ENCODE results near the gene PPIL4. TPM values are rescaled to one million over a fixed set of nuclear protein-coding genes. Genes with fewer than 3 reads are reported as not detected.

The PPIL4 gene
- total and polyA plus RNA-seq, 2 of the 13 experiments (the other 11 are each of a cell fraction or from before 2014, with no cell fraction given): 5.5 to 46.0 TPM

DNA sequence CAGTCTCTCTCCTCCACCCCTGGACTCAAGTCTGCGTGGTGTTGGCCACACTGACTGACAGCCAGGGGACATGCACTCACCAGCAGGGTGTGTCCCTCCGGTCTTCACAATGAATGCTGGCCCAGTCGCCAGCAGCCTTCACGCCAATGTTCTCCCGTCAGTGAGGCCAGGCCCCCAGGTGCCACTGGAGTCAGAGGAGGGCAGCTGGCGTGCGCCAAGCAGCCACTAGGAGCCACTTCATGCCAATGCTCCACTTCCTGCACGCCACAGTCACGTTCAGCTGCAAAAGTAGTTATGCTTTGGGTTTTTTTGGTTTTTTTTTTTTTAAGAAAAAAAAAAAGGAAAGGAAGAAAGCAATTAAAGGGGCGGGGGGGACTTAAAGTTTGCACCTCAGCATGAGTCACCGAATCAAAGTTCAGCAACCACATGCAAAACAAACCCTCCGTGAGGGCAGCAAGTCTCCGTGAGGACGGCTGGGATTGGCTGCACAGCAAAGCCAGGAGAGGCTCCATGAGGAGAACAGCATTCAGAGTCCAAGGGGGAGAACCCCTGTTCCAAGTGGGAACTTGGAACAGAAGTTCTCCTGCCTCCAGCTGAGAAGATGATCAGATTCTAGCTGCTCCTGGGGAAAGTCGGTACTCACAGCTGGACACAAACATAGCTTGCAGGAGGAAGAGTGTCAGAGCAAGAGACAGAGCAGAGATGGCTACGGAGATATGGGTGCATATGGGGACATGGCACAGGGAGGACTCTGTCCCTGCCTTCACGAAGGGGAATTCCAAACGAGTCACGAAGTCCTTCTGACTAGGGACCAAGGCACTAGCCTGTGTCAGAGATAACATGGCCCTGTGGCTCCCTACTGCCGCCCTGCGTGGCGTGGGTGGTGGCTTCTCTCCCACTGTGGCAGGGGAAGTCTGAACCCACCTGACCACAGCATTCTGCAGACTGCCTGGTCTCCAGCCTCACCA lies 60.8 kb downstream of the PPIL4 start, which contains the start of gene ZC3H12D (continued):
- TF ChIP-seq, protein P1, sequence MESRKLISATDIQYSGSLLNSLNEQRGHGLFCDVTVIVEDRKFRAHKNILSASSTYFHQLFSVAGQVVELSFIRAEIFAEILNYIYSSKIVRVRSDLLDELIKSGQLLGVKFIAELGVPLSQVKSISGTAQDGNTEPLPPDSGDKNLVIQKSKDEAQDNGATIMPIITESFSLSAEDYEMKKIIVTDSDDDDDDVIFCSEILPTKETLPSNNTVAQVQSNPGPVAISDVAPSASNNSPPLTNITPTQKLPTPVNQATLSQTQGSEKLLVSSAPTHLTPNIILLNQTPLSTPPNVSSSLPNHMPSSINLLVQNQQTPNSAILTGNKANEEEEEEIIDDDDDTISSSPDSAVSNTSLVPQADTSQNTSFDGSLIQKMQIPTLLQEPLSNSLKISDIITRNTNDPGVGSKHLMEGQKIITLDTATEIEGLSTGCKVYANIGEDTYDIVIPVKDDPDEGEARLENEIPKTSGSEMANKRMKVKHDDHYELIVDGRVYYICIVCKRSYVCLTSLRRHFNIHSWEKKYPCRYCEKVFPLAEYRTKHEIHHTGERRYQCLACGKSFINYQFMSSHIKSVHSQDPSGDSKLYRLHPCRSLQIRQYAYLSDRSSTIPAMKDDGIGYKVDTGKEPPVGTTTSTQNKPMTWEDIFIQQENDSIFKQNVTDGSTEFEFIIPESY (CRISPR knock-in tag; IDR thresholded peaks at IDR 0.05): peak; percentile 45; the same call in 1 of the 2 replicates
- TF ChIP-seq, protein P2, sequence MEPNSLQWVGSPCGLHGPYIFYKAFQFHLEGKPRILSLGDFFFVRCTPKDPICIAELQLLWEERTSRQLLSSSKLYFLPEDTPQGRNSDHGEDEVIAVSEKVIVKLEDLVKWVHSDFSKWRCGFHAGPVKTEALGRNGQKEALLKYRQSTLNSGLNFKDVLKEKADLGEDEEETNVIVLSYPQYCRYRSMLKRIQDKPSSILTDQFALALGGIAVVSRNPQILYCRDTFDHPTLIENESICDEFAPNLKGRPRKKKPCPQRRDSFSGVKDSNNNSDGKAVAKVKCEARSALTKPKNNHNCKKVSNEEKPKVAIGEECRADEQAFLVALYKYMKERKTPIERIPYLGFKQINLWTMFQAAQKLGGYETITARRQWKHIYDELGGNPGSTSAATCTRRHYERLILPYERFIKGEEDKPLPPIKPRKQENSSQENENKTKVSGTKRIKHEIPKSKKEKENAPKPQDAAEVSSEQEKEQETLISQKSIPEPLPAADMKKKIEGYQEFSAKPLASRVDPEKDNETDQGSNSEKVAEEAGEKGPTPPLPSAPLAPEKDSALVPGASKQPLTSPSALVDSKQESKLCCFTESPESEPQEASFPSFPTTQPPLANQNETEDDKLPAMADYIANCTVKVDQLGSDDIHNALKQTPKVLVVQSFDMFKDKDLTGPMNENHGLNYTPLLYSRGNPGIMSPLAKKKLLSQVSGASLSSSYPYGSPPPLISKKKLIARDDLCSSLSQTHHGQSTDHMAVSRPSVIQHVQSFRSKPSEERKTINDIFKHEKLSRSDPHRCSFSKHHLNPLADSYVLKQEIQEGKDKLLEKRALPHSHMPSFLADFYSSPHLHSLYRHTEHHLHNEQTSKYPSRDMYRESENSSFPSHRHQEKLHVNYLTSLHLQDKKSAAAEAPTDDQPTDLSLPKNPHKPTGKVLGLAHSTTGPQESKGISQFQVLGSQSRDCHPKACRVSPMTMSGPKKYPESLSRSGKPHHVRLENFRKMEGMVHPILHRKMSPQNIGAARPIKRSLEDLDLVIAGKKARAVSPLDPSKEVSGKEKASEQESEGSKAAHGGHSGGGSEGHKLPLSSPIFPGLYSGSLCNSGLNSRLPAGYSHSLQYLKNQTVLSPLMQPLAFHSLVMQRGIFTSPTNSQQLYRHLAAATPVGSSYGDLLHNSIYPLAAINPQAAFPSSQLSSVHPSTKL (CRISPR knock-in tag; IDR thresholded peaks at IDR 0.05): peak; percentile 80
- TF ChIP-seq ZSCAN9 (CRISPR knock-in tag; IDR thresholded peaks at IDR 0.05; ENCODE audit: borderline replicate concordance) (peak; percentile 70; the same call in 1 of the 2 replicates), ZNF780A (CRISPR knock-in tag; IDR thresholded peaks at IDR 0.05) (no peak), IRX3 (CRISPR knock-in tag; IDR thresholded peaks at IDR 0.05; ENCODE audit: borderline replicate concordance, low read depth) (peak; percentile 57; the same call in 1 of the 2 replicates), ARNT2 (CRISPR knock-in tag; IDR thresholded peaks at IDR 0.05; ENCODE audit: low read depth) (peak; percentile 66; the same call in 1 of the 2 replicates), ZNF30 (CRISPR knock-in tag; IDR thresholded peaks at IDR 0.05) (no peak)
- TF ChIP-seq, protein P3, sequence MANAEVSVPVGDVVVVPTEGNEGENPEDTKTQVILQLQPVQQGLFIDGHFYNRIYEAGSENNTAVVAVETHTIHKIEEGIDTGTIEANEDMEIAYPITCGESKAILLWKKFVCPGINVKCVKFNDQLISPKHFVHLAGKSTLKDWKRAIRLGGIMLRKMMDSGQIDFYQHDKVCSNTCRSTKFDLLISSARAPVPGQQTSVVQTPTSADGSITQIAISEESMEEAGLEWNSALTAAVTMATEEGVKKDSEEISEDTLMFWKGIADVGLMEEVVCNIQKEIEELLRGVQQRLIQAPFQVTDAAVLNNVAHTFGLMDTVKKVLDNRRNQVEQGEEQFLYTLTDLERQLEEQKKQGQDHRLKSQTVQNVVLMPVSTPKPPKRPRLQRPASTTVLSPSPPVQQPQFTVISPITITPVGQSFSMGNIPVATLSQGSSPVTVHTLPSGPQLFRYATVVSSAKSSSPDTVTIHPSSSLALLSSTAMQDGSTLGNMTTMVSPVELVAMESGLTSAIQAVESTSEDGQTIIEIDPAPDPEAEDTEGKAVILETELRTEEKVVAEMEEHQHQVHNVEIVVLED (CRISPR knock-in tag; IDR thresholded peaks at IDR 0.05; ENCODE audit: borderline replicate concordance): peak; percentile 38
- TF ChIP-seq, protein P4, sequence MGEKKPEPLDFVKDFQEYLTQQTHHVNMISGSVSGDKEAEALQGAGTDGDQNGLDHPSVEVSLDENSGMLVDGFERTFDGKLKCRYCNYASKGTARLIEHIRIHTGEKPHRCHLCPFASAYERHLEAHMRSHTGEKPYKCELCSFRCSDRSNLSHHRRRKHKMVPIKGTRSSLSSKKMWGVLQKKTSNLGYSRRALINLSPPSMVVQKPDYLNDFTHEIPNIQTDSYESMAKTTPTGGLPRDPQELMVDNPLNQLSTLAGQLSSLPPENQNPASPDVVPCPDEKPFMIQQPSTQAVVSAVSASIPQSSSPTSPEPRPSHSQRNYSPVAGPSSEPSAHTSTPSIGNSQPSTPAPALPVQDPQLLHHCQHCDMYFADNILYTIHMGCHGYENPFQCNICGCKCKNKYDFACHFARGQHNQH (CRISPR knock-in tag; IDR thresholded peaks at IDR 0.05): peak; percentile 96
- TF ChIP-seq, protein P5, sequence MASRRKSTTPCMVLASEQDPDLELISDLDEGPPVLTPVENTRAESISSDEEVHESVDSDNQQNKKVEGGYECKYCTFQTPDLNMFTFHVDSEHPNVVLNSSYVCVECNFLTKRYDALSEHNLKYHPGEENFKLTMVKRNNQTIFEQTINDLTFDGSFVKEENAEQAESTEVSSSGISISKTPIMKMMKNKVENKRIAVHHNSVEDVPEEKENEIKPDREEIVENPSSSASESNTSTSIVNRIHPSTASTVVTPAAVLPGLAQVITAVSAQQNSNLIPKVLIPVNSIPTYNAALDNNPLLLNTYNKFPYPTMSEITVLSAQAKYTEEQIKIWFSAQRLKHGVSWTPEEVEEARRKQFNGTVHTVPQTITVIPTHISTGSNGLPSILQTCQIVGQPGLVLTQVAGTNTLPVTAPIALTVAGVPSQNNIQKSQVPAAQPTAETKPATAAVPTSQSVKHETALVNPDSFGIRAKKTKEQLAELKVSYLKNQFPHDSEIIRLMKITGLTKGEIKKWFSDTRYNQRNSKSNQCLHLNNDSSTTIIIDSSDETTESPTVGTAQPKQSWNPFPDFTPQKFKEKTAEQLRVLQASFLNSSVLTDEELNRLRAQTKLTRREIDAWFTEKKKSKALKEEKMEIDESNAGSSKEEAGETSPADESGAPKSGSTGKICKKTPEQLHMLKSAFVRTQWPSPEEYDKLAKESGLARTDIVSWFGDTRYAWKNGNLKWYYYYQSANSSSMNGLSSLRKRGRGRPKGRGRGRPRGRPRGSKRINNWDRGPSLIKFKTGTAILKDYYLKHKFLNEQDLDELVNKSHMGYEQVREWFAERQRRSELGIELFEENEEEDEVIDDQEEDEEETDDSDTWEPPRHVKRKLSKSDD (CRISPR knock-in tag; IDR thresholded peaks at IDR 0.05; ENCODE audit: low read depth): no peak
- TF ChIP-seq, protein P6, sequence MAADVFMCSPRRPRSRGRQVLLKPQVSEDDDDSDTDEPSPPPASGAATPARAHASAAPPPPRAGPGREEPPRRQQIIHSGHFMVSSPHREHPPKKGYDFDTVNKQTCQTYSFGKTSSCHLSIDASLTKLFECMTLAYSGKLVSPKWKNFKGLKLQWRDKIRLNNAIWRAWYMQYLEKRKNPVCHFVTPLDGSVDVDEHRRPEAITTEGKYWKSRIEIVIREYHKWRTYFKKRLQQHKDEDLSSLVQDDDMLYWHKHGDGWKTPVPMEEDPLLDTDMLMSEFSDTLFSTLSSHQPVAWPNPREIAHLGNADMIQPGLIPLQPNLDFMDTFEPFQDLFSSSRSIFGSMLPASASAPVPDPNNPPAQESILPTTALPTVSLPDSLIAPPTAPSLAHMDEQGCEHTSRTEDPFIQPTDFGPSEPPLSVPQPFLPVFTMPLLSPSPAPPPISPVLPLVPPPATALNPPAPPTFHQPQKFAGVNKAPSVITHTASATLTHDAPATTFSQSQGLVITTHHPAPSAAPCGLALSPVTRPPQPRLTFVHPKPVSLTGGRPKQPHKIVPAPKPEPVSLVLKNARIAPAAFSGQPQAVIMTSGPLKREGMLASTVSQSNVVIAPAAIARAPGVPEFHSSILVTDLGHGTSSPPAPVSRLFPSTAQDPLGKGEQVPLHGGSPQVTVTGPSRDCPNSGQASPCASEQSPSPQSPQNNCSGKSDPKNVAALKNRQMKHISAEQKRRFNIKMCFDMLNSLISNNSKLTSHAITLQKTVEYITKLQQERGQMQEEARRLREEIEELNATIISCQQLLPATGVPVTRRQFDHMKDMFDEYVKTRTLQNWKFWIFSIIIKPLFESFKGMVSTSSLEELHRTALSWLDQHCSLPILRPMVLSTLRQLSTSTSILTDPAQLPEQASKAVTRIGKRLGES (CRISPR knock-in tag; IDR thresholded peaks at IDR 0.05; ENCODE audit: borderline replicate concordance): no peak
